Measurements from ENCODE around the gene TDP2. TPM values are rescaled to one million over a fixed set of nuclear protein-coding genes. Genes with fewer than 3 reads are reported as not detected.
"Not testable (repeated sequence)": the region's sequence is repeated elsewhere in the genome, so short reads cannot be mapped to it uniquely, and the experiment has no call there.

The TDP2 gene
- total RNA-seq, 1 donor from 2014 or later = 29.9 TPM

GRCh38 chr6:24644377-24644776 lies 22.3 kb downstream of the TDP2 start:
- DNase-seq = no peak

DNA sequence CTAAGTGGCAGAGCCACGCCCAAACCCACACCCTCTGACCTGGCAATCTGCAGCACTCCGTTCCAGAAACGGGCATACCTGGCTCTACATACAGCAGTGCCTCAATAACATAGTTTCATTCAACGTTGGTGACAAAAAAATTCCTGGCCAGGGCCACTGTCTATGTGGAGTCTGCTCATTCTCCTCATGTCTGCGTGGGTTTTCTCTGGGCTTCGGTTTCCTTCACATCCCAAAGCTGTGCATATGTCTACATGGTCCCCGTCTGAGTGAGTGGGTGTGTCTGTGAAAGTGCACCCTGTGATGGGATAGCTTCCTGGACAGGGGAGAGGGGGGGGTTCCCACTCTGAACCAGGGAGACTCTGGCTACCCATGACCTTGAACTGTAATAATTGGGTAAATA lies 22.8 kb downstream of the TDP2 start:
- peak; percentile 16 for DNase-seq

DNA sequence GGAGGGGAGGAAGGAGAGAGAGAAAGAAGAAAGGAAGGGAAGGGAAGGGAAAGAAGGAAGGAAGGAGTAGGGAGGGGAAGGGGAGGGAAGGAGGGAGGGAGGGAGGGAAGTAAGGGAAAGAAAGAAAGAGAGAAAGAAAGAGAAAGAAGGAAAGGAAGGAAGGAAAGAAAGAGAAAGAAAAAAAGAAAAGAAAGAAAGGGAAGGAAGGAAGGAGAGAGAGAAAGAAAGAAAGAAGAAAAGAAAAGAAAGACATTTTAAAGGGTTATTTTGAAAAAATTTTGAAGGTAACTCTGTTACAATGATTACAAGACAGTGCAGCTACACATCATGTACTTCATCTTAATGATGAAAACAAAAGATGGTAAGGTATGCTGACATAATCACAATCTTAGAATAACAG lies 24.6 kb downstream of the TDP2 start:
- no peak for DNase-seq

DNA sequence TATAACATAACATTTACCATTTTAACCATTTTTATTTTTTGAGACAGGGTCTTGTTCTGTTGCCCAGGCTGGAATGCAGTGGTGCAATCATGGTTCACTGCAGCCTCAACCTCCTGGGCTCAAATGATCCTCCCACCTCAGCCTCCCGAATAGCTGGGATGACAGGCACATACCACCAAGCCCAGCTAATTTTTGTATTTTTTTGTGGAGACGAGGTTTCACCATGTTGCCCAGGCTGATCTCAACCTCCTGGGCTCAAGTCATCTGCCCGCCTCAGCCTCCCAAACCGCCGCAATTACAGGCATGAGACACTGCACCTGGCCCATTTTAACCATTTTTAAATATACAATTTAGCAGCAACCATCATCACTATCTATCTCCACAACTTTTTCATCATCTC lies 26.1 kb downstream of the TDP2 start:
- DNase-seq = not testable (repeated sequence)

DNA sequence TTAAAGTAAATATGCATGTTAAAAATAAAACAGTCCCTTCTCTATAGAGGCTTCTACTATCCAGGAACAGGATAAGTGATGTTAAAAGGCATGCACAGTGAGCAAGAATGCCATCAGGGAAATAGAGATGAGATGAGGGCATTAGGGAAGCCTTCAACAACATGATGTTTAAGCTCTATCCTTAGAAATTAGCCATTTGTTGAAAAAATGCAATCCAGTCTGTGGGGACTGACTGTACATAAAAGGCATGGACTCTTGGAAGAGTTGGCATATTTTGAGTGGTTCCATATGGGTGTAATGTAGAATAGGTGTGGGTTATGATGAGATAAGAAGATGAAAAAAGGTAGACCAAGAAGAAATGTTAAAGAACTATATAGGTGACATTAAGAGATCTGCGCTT lies 26.5 kb downstream of the TDP2 start:
- no peak for DNase-seq

DNA sequence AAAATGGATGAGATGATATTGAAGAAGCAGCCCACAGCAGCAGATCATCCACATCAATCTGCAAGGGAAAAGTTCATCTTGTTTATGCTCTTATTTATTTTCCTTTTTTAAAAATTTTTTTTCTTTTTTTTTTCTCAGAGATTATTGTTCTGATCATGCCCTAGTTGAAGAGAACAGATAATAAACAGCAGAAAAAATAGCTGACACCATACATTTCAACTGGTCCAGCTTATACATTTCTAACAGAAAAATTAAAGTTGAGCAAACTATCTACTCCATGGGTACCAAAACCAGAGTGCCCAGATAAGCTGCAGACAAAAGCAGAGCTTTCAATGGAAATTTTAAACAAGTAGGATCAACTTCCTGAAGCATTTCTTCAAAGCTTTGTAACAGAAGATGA lies 30.0 kb downstream of the TDP2 start:
- no peak for DNase-seq

GRCh38 chr6:24632573-24632972 lies 34.1 kb downstream of the TDP2 start:
- no peak for DNase-seq

DNA sequence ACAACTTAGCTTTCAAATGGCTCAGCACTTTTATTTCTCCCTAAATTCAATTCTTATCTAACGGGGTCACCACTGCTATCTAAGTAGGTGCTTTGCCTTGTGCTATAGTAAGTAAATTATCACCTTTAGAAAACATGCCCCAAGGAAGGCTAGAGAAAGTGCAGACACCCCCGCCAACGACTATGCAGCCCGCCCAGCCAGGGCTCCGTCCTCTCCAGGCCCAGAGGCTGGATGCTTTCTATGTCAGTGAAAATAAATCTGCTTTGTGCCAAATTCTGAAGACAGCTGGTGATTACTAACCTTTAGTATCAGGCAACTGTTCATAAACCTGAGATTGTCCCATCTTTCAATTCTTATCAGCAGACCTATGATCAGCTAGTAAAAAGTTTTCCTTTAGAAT lies 35.0 kb downstream of the TDP2 start:
- no peak for DNase-seq

DNA sequence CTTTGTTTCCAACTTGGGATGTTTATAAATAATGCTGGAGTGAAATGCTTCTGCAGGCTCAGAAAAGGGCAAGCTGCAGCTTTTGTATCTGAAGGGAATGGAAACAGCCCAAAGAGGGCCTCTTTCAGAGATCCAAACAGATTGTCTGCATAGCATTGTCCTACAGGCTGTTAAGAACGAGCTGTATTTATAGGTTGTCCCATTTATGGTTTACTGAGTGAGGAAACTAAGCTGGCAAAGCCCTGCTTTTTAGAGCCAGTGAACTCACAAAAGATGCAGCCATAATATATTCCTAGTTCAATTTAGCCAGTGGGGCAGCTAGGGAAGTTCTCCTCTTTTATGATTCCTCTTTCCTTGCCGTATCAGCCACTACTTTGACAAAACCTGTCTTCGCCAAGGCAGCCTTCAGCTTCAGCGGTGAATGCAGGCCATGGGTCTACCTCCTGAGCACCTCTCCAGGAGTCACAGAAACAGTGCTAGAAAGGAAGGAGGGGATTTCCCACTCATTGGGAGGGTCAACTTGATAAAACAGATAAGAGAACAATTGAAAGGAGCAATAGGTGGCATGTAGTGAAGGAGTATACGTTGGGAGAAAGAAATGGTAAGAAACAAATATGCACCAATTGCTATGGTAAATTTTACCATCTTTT lies 35.7 kb downstream of the TDP2 start:
- no peak for DNase-seq

GRCh38 chr6:24621626-24622289 lies 44.9 kb downstream of the TDP2 start:
- no peak for DNase-seq

DNA sequence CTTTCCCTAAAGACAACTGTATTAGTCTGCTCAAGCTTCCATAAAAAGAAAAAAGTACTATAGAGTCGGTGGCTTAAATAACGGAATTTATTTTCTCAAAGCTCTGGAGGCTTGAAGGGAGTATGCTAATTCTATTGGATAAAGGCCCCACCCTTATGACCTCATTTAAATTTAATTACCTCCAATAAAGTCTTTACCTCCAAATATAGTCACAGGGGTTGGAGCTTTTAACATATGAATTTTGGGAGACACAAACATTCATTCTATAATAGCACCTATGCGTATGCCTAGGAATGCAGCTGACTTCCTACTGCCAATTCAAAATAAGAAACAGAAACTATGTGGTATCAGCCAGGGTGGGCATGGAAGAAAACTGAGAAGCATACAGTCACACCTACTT lies 46.1 kb downstream of the TDP2 start:
- DNase-seq = no peak

- DNase-seq = no peak
Observed at GRCh38 chr6:24619661-24620060, 47.0 kb downstream of the TDP2 start.

DNA sequence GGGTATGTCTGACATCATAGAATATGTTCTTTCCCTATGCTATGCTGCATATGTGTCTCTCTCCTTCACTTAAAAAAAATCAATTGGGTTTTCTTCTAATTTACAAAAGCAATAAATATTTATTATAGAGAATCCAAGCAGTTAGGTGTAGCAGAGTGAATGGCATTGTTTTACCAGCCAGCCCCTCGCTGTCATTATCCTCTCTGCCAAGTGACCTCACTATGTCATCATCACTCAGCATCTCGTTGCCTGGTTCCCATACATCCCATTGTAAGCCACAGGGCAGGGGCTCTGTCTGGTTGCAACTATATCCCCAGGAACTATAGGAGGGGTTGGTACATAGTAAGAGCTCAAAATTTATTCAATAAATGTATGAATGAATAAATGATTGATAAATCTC lies 52.1 kb downstream of the TDP2 start:
- no peak for DNase-seq

DNA sequence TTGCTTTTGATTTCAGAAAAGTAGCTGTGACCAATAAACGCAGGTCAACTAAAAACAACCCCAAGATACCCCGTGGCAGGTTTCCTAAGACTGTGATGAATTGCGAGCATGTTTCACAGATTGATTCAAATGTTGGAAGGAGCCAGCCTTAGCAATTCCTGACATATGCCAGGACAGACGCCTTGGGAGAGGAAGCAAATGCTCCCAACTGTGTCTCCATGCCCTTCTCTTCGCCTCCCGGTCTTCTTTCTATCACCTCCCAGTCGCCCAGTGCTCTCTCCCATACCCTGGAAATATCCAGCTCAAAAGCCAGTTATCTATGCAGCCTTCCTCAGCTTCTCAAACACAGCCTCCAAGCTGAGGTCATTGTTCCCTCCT lies 52.7 kb downstream of the TDP2 start:
- DNase-seq = no peak

GRCh38 chr6:24613361-24614042 lies 53.2 kb downstream of the TDP2 start:
- no peak for DNase-seq

GRCh38 chr6:24610672-24611071 lies 56.0 kb downstream of the TDP2 start:
- no peak for DNase-seq

DNA sequence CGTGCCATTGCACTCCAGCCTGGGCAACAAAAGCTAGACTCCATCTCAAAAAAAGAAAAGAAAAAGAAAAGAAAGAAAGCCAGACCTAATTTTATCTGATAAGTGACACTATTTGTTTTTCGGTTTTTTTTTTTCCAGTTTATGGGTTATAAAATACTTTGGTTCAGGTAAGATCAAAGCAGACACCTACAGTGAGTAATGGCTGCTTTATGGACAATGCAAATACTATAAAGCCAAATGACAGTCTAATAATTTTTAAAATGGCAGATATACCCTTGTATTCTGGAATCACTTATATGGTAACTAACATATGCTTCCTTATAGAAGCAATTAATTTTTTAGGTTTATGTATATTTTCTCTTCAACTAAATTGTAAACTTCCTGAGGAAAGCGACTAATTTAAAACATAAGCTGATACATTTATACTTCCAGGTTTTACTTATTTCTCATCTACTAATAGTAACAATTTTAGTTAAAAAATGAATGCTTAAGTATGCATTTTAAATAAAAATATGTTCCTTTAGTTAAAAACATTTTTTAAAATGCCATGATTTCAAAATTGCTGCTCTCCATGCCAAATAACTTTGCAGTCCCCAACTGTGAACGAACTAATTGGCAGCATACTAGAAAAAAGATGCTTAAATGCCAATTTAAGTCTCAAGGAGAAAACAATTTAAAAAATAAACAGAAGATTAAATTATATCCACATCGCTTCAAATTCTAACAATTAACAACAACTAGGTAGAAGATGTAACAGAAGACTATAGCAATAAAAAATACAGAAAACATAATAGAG lies 59.2 kb downstream of the TDP2 start:
- DNase-seq = no peak

DNA sequence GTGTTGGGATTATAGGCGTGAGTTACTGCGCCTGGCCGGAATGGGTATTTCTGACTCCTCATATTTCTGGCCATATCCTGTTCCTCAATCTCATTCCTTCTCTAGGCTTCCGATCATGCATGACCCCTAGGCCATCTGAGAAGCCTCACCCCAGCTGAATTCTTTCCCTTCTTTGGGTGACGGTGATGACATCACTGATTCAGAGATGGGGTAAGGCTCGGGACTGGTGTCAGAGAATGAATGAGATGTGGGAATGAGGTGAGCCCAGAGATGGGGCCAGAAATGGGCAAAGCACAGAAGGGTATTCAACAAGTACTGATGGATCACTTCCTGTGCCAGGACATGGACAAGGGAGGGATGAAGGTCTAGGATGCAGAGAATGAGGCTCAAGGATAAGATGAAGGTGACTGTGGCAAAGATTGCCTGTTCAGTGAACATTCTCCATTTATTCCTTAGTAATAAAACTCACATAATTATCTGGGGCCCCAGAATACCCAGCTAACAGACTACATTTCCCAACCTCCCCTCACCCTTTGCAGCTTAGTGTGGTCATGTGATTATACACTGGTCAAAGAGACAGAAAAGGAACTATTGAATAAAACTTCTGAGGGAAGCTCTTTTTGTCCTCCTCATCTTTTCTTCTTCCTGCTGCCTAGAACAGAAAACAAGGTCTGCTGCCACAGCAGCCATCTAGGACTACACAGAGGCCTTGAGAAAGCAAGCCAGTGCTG lies 60.3 kb downstream of the TDP2 start:
- DNase-seq = no peak

DNA sequence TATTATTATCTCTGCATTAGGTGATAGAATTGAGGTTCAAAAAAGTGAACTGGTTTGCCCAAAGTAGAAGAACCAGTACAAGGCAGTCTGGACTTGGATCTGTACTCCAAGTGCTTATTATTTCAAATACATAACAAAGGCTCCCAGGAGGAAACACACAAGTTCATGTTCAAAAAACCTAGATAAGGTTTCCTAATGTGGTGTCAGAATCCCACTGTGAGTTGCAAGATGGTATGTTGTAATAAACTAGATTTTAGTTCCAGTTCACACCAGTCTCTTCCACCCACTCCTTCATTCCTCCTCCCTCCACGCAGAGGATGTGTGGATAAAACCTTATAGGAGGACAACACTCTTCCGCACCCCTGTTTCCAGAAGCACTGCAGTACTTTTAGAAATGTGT lies 63.5 kb downstream of the TDP2 start:
- DNase-seq = no peak

GRCh38 chr6:24600903-24601302 lies 65.8 kb downstream of the TDP2 start:
- no peak for DNase-seq
